H1 (cell line): Measurements from ENCODE around the gene HPGDS.

Experiments used
- CTCF ChIP-seq, 3 experiments: IDR thresholded peaks; 1 replicate in 2 of 3; 2 replicates in 1 of 3; pipeline versions ENCODE4 v1.5.1 to v1.6.1; 2011; ENCODE audit warnings: low read length in 3 of 3, mild to moderate bottlenecking in 3 of 3, inconsistent platforms in 2 of 3, low read depth in 1 of 3, moderate library complexity in 1 of 3; ENCODE audit not compliant: insufficient read depth in 1 of 3; ENCODE audit errors: control extremely low read depth in 1 of 3
- EGR1 ChIP-seq: IDR thresholded peaks from 2 replicates; pipeline ENCODE4 v1.6.1; 2011; ENCODE audit warnings: low read depth, low read length, borderline replicate concordance
- EZH2 ChIP-seq: fragments of 200-600 bp; sonication (generic); IDR thresholded peaks from 2 replicates; pipeline ENCODE4 v1.7.1; 2012; ENCODE audit warnings: low read depth, mild to moderate bottlenecking, moderate library complexity, low read length, inconsistent platforms; ENCODE audit not compliant: severe bottlenecking
- GTF2F1 ChIP-seq: IDR thresholded peaks from 2 replicates; pipeline ENCODE4 v1.6.1; 2012; ENCODE audit warnings: low read depth, low read length, improper control_type of control experiment, borderline replicate concordance
- POLR2A ChIP-seq, 2 experiments: IDR thresholded peaks; 1 replicate in 1 of 2; 2 replicates in 1 of 2; pipeline ENCODE4 v1.6.1; 2011; ENCODE audit warnings: low read depth in 2 of 2, low read length in 2 of 2, mild to moderate bottlenecking in 2 of 2; ENCODE audit errors: control extremely low read depth in 1 of 2
- RXRA ChIP-seq: IDR thresholded peaks from 2 replicates; pipeline ENCODE4 v1.6.1; 2011; ENCODE audit warnings: low read depth, mild to moderate bottlenecking, low read length, moderate library complexity; ENCODE audit not compliant: insufficient read depth
- TAF1 ChIP-seq: IDR thresholded peaks from 2 replicates; pipeline ENCODE4 v1.6.1; 2011; ENCODE audit warnings: mild to moderate bottlenecking, low read depth, low read length
- ZNF274 ChIP-seq: IDR thresholded peaks from 2 replicates; pipeline ENCODE4 v1.7.0; 2012; ENCODE audit warnings: low read length, borderline replicate concordance; ENCODE audit errors: extremely low read depth

- TF ChIP-seq CTCF (IDR thresholded peaks at IDR 0.05; ENCODE audit: control extremely low read depth in 1 of 3, insufficient read depth in 1 of 3, low read depth in 1 of 3, low read length in 3 of 3) (no peak), ZNF274 (no peak), GTF2F1 (no peak), POLR2A (IDR thresholded peaks at IDR 0.05; ENCODE audit: control extremely low read depth in 1 of 2, low read depth in 2 of 2, low read length in 2 of 2) (no peak), TAF1 (no peak), EZH2 (no peak), EGR1 (no peak), RXRA (no peak)
These were observed 20.6 kb upstream of the HPGDS start for GRCh38 chr4:94363136-94363655.
